HG03097 (cell line): Measurements from ENCODE around the gene RXRB.
A peak's percentile ranks its signal among the peaks of the same experiment; 100 is the strongest.
"Not testable (repeated sequence)": the region's sequence is repeated elsewhere in the genome, so short reads cannot be mapped to it uniquely, and the experiment has no call there.

Experiments
- ATAC-seq: cut with Tn5 transposase; IDR thresholded peaks from one replicate; pipeline ENCODE4 v1.9.1; 2021; ENCODE audit not compliant: unreplicated experiment, low FRiP score

Gene RXRB

GRCh38 chr6:33164665-33165373, 35.6 kb downstream of the RXRB start:
- ATAC-seq = no peak

GRCh38 chr6:33164176-33164575, 36.3 kb downstream of the RXRB start:
- ATAC-seq = no peak

- no peak for ATAC-seq
These were observed 36.9 kb downstream of the RXRB start for GRCh38 chr6:33163540-33163939.

- ATAC-seq = peak; percentile 61
These were observed 38.8 kb downstream of the RXRB start for GRCh38 chr6:33161354-33162331.

- no peak for ATAC-seq
These were observed 39.6 kb downstream of the RXRB start for GRCh38 chr6:33160728-33161344.

GRCh38 chr6:33160096-33160495, 40.4 kb downstream of the RXRB start:
- no peak for ATAC-seq

- ATAC-seq = no peak
These were observed 43.5 kb downstream of the RXRB start for GRCh38 chr6:33156964-33157363.

GRCh38 chr6:33156561-33156960, 43.9 kb downstream of the RXRB start:
- no peak for ATAC-seq

- ATAC-seq = no peak
These were observed 46.1 kb downstream of the RXRB start for GRCh38 chr6:33154349-33154748.

- no peak for ATAC-seq
These were observed 49.4 kb downstream of the RXRB start for GRCh38 chr6:33151050-33151449.

GRCh38 chr6:33150560-33150959, 49.9 kb downstream of the RXRB start:
- not testable (repeated sequence) for ATAC-seq

GRCh38 chr6:33147807-33148666, 52.4 kb downstream of the RXRB start:
- no peak for ATAC-seq

- ATAC-seq = no peak
These were observed 56.1 kb downstream of the RXRB start for GRCh38 chr6:33144373-33144772.
